Left renal cortex interstitium (tissue), 4 donors: ENCODE results near the gene TMEM120B. TPM values are rescaled to one million over a fixed set of nuclear protein-coding genes. Genes with fewer than 3 reads are reported as not detected.
"Not testable (repeated sequence)": the region's sequence is repeated elsewhere in the genome, so short reads cannot be mapped to it uniquely, and the experiment has no call there.

Experiments
- DNase-seq, 4 donors: peaks; one replicate each; pipeline ENCODE4 v3.0.0-alpha.2; 2013; ENCODE audit warnings: low read depth in 4 of 4, low spot score in 2 of 4, missing footprints in 1 of 4
- polyA plus RNA-seq, 4 donors: library from polyadenylated mRNA; unstranded; fragments of 120-200 nt; gene quantifications; one replicate each; pipeline ENCODE4 v1.2.1, GENCODE V29; 2013; ENCODE audit not compliant: insufficient read length in 4 of 4

TMEM120B gene
- polyA plus RNA-seq, 4 donors: 7.2 to 16.7 (median 12.7) TPM

DNA sequence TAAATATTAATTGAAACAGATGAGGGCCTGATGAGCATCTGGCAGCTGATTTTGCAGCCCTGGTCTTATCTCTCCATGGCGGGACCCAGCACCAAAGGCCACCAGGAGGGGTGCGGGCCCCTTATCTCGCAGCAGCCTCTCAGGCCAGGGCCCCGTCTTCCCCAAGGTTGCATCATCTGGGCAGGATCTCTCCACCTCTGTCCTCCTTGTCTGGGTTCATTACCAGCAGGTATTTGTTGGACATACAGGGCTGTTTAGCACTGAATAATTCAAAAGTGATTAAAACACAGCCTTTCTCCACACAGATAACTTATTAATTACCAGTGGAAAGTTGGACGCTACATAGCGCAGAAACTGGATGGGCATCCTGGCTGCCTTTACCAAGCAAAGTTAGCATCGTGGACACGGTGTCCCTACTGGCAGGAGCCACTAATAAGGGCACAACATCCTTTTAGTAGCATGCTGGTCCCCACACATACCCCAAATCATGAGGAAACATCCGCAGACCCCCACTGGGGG lies 25.8 kb downstream of the TMEM120B start:
- no peak for DNase-seq

GRCh38 chr12:121740847-121741246 lies 28.3 kb downstream of the TMEM120B start:
- DNase-seq: no peak

DNA sequence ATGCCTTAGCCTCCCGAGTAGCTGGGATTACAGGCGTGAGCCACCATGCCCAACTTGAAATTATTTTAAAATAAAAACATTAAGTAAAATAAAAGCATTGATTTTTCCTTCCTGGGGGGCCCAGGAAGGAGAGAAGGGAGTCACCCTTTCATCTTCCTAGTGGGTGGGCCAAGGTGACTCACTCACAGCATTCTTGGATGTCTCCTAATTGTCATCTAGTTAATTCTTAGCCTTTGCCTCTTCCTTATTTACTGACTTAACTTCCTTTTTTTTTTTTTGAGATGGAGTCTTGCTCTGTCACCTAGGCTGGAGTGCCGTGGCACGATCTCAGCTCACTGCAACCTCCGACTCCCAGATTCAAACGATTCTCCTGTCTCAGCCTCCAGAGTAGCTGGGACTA lies 29.2 kb downstream of the TMEM120B start:
- DNase-seq: no peak

- DNase-seq: not testable (repeated sequence)
Measured at GRCh38 chr12:121745545-121745944, 33.0 kb downstream of the TMEM120B start.

GRCh38 chr12:121748218-121748570 lies 35.6 kb downstream of the TMEM120B start:
- DNase-seq: no peak

DNA sequence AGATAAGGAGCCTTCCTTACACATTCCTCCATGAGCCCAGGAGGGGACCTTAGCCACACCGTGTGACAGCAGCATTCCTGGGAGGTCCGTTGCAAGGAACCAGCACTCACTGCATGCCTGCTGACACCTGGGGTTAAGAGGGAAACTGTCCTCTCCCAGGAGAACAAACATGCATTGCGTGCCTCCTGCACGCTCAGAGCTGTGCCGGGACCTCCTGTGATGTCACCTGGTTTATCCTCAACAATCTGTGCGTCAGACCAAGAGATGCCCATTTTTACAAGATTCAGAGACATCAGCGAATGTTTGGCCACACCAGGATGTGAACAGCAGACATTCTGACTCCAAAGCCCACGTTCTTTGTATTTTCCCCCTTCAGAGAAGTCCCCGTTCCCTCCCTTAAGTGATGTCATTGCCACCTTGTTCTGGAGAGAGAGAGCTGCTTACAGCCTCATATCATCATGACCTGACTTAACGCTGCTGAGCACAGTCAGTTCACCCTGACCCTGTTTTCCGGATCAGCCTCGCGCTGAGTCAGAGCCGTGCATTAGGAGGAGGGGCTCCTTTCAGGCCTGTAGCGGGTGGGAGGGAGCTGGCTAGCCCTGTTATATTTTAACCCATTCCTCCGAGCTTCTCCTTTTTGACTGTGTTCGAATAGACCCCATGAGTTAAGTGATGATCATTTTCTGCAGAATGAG lies 36.2 kb downstream of the TMEM120B start:
- DNase-seq: peak in 2 of 4 donors; percentile 23 to 70

DNA sequence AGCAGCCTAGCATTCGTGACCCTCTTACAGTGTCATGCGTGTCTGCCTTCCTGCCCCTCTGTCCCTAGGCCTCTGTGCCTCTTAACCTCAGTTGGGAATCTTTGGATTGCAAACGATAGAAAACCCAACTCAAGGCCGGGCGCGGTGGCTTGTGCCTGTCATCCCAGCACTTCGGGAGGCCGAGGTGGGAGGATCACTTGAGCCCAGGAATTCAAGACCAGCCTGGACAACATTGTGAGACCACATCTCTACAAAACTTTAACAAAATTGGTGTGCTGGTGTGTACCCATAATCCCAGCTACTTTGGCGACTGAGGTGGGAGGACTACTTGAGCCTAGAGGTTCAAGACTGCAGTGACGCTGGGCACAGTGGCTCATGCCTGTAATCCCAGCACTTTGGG lies 36.7 kb downstream of the TMEM120B start:
- no peak for DNase-seq

GRCh38 chr12:121750507-121750955 lies 38.0 kb downstream of the TMEM120B start:
- no peak for DNase-seq

GRCh38 chr12:121751034-121751433 lies 38.5 kb downstream of the TMEM120B start:
- DNase-seq: no peak

- DNase-seq: no peak
Measured at GRCh38 chr12:121751749-121752351, 39.3 kb downstream of the TMEM120B start.

DNA sequence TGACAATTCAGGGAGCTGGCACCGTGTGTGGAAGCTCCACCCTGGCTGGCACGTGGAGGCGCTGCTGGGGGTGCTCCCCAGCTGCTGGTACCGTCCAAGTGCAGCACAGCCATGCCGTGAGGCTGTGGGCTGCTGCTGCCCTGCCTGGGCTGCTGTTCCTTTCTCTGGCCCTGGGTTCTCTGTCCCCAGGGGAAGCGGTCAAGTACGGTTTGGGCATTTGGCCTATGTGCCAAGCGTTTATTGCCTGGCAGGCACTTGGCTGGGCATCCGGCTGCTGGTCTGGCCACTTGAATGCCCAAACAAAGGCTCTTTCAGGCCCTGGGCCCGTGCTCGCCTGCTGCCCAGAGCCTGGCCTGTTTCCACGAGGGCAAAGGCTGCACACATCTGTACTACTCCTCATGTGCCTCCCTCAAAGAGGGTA lies 41.3 kb downstream of the TMEM120B start:
- no peak for DNase-seq

DNA sequence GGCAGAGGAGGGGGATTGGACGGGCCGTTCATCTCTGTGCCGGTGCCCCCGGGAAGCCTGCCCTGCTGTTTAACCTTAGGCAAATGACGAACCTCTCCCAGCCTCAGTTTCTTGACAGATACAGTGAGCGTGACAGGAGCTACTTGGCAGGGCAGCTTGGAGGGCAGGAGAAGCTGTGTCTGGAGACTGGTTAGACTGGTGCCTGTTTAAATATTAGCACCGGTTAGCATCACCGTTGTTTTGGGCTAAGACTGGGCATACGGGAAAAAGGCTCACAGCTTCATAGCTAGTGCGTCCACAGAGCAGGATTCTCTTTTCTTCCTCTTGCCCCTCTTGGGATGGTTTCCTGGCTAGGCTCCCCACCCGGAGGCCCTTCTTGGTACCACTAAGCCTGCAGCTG lies 42.3 kb downstream of the TMEM120B start:
- DNase-seq: no peak

DNA sequence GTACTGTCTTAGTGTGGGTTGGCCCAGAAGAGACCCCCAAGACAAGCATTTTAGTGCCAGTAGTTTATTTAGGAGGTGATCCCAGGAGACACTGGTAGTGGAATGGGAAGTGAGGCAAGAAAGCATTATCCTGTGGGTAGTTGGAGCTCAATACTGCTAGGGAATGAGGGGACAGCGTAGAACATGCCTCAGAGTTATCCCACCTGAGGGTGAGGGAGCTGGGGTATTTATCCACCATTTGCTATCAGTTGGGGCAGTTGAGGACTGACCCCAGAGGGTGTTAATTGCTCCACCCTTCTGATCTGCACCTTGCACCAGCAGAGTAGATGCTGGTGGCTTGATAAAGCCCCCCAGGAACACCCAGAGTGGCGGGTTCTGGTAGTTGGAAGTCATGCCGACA lies 43.0 kb downstream of the TMEM120B start:
- DNase-seq: no peak

GRCh38 chr12:121758536-121758935 lies 46.0 kb downstream of the TMEM120B start:
- DNase-seq: not testable (repeated sequence)

DNA sequence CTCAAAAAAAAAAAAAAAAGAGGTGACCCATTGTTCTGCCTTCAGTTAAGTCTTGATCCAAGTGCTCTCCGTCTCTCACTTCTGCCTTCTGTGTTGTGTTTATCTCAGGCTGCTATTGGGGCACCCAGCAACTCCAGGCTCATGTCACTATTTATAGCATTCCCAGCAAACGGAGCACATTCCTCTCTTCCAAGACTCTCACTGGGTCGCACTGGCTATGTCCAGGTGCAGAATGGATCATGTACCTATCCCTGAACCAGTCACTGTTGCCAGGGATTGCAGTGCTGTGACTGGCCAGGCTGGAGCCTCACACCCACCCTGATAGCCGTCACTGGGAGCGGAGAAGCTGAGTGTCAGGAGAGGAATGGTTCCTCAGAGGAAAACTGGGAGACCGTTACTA lies 49.7 kb downstream of the TMEM120B start:
- no peak for DNase-seq

- no peak for DNase-seq
Measured at GRCh38 chr12:121764808-121765207, 52.3 kb downstream of the TMEM120B start.

GRCh38 chr12:121765573-121765972 lies 53.0 kb downstream of the TMEM120B start:
- DNase-seq: no peak

DNA sequence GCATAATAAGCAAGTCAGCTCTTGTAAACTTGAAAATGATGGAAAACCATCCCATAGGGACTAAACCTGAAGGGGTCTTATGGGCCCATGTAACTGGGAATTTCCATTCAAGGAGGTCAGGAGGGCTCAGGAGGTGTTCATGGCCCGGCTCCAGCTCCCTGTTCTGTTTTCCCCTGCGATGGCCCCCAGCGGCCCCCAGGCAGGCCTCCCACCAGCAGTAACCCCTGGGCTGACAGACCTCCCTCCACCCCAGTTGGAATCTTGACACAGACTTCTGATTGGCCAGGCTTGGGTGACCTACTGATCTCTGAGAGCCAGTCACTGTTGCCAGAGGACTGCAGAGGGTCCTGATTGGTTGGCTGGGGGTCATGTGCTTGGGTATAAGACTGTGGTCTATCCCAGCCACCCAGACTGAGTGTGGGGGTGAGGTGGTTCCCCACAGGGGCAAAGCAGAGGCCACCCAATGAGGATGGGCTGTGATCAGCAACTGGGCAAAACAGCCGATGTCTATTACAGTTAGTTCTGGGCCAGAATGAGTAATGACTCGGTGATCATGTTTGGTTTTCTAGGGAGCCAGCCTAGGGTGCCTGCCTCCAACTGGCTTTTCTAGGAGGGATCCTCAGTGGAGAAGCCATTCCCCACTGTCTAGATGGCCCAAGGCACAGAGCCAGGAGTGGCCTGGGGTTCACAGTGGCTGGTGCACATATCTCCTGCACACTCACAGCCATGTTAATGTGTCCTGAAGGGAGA lies 53.9 kb downstream of the TMEM120B start:
- no peak for DNase-seq

DNA sequence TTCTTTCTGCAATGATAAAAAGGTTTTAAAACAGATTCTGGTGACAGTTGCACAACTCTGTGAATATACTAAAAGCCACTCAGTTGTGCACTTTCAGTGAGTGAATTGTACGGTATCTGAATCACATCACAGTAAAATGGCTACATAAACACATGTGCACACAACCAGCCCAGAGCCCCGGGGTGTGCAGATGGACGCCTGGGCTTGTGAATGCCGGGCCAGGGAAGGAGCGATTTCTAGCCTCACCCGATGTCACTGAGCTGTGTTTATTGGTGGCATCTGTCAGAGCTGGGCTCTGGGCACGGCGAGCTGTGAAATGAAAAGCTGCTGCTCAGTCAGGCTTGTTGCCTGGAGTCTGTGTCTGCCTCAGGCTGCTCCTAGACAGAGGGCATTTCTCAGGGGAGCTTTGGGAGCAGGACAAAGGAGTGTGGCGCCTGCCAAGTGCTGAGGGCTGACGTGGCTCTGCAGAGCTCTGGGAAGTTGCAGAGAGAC lies 55.0 kb downstream of the TMEM120B start:
- DNase-seq: no peak

DNA sequence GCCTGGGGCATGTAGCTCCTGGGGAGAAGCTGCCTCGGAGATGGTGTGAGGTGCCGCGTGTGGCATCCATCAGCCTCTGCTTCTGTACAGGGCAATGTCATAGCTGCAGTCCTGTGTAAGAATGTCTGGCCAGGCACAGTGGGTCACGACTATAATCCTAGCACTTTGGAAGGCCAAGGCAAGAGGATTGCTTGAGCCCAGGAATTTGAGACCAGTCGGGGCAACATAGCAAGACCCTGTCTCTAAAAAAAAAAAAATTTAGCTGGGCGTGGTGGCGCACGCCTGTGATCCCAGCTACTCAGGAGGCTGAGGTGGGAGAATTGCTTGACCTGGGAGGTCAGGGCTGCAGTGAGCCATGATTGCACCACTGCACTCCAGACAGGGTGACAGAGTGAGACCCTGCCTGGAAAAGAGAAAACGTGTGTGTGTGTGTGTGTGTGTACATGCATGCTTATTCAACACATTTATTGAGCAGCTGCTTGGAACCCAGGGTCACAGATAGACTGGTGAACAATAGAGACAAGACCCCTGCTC lies 56.8 kb downstream of the TMEM120B start:
- no peak for DNase-seq

DNA sequence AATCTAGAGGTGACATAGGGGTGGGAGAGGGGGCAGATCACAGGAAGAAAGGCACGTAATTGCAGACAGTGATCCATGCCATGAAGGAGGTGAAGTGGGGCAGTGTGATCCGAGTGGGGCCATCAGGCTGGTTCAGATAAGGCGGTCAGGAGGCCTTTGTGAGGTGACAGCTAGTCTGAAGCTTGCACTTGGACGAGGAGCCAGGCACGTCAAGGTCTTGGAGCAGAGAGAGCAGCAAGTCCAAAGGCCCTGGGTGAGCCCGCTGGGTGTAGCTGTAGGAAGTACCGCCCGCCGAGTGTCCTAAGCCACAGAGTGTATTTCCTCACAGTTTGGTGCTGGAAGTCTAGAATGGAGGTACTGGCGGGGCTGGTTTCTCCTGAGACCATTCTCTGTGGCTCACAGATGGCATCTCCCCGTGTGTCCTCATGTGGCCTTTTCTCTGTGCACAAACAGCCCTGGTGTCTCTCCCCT lies 57.3 kb downstream of the TMEM120B start:
- no peak for DNase-seq
